Suprapubic skin (tissue), 4 donors: Measurements from ENCODE around the gene SMAD7. TPM values are rescaled to one million over a fixed set of nuclear protein-coding genes. Genes with fewer than 3 reads are reported as not detected.

Source experiments
- DNase-seq, 2 donors: peaks; one replicate each; pipeline ENCODE4 v3.0.0-alpha.2; 2019; ENCODE audit warnings: low spot score in 2 of 2
- H3K27ac ChIP-seq: fragments of 200-600 bp; sonication (generic); one replicate; pipeline ENCODE4 v1.5.1; 2019
- H3K27me3 ChIP-seq: fragments of 200-600 bp; sonication (generic); one replicate; pipeline ENCODE4 v1.5.1; 2019
- H3K36me3 ChIP-seq: fragments of 200-600 bp; sonication (generic); one replicate; pipeline ENCODE4 v1.5.1; 2019
- H3K4me1 ChIP-seq: fragments of 200-600 bp; sonication (generic); one replicate; pipeline ENCODE4 v1.5.1; 2019
- H3K4me3 ChIP-seq: fragments of 200-600 bp; sonication (generic); one replicate; pipeline ENCODE4 v1.5.1; 2019; ENCODE audit warnings: mild to moderate bottlenecking
- H3K9me3 ChIP-seq: fragments of 200-600 bp; sonication (generic); one replicate; pipeline ENCODE4 v1.5.1; 2019
- EP300 ChIP-seq: sonication (generic); formaldehyde crosslinking; IDR thresholded peaks from one replicate; pipeline ENCODE4 v1.6.1; 2017; ENCODE audit warnings: antibody characterized with exemption
- POLR2A ChIP-seq, 2 donors: fragments of 450-650 bp; IDR thresholded peaks; one replicate each; pipeline ENCODE4 v1.6.1; 2017; ENCODE audit warnings: antibody characterized with exemption in 2 of 2, mild to moderate bottlenecking in 2 of 2, moderate library complexity in 2 of 2
- POLR2AphosphoS5 ChIP-seq, 3 donors: sonication (generic); formaldehyde crosslinking; IDR thresholded peaks; one replicate each; pipeline ENCODE4 v1.6.1; 2017; ENCODE audit warnings: antibody characterized with exemption in 3 of 3
- WGBS: methylation state at CpG from one replicate; pipeline ENCODE4 v1.1.5; 2018; 5-methylcytosine and 5-hydroxymethylcytosine counted together
- total RNA-seq, 4 donors: library from RNA; depleted of rRNA; stranded (reverse); fragments of >200 nt; gene quantifications; one replicate each; pipeline ENCODE4 v1.1.0, GENCODE V29; 2016
- TF ChIP-seq, protein P1 (sequence below), 2 donors: fragments of 200-600 bp in 1 of 2; fragments of 450-650 bp in 1 of 2; sonication (generic) in 1 of 2; IDR thresholded peaks; one replicate each; pipeline ENCODE4 v1.5.1; 2016 to 2019; ENCODE audit warnings: antibody characterized with exemption in 2 of 2, mild to moderate bottlenecking in 1 of 2, moderate library complexity in 1 of 2

SMAD7 gene
- total RNA-seq, 4 donors from 2014 or later = 19.7 to 41.6 (median 27.8) TPM

DNA sequence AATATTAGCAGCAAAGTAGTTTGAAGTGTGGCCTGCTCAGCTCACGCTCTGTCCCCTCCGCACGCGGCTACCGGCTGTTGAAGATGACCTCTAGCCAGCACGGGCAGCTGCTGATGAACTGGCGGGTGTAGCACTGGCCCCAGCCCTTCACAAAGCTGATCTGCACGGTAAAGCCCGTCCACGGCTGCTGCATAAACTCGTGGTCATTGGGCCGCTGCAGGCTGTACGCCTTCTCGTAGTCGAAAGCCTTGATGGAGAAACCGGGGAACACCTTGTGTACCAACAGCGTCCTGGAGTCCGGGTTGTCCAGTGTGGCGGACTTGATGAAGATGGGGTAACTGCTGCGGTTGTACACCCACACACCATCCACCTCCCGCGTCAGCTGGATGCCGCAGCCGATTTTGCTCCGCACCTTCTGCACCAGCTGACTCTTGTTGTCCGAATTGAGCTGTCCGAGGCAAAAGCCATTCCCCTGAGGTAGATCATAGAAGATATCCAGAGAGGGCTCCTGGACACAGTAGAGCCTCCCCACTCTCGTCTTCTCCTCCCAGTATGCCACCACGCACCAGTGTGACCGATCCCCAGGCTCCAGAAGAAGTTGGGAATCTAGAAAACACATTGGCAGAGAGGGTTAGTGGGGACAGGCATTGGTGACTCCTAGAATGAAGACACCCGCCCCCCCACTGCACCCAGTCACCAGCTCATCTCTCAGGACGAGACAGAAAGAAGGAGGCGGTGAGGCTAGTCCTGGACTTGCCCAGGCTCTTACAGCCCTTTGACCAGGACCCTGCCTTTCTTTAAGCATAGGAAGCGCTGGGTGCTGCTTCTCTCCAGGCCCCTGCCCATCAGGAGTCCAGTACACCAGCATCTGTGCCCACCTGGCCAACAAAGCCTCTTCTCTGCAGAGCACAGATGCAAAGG, 29.2 kb downstream of the SMAD7 start:
- TF ChIP-seq POLR2A (IDR thresholded peaks at IDR 0.05) (no peak), EP300 (no peak), POLR2AphosphoS5 (IDR thresholded peaks at IDR 0.05) (no peak)
- TF ChIP-seq, protein P1, sequence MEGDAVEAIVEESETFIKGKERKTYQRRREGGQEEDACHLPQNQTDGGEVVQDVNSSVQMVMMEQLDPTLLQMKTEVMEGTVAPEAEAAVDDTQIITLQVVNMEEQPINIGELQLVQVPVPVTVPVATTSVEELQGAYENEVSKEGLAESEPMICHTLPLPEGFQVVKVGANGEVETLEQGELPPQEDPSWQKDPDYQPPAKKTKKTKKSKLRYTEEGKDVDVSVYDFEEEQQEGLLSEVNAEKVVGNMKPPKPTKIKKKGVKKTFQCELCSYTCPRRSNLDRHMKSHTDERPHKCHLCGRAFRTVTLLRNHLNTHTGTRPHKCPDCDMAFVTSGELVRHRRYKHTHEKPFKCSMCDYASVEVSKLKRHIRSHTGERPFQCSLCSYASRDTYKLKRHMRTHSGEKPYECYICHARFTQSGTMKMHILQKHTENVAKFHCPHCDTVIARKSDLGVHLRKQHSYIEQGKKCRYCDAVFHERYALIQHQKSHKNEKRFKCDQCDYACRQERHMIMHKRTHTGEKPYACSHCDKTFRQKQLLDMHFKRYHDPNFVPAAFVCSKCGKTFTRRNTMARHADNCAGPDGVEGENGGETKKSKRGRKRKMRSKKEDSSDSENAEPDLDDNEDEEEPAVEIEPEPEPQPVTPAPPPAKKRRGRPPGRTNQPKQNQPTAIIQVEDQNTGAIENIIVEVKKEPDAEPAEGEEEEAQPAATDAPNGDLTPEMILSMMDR (IDR thresholded peaks at IDR 0.05) = no peak
- H3K4me1 ChIP-seq = peaks cover 37% of the 10 kb centered on the region
- 91% methylated on average over 30 of the region's 34 CpGs for WGBS
- no peaks in the 10 kb centered on the region for H3K27me3 ChIP-seq
- H3K36me3 ChIP-seq = peaks cover 15% of the 10 kb centered on the region
- no peak overlapping the region for H3K27ac ChIP-seq
- no peak overlapping the region for H3K4me3 ChIP-seq
- no peaks in the 10 kb centered on the region for H3K9me3 ChIP-seq
- DNase-seq = peak in 1 of 2 donors; percentile 58

DNA sequence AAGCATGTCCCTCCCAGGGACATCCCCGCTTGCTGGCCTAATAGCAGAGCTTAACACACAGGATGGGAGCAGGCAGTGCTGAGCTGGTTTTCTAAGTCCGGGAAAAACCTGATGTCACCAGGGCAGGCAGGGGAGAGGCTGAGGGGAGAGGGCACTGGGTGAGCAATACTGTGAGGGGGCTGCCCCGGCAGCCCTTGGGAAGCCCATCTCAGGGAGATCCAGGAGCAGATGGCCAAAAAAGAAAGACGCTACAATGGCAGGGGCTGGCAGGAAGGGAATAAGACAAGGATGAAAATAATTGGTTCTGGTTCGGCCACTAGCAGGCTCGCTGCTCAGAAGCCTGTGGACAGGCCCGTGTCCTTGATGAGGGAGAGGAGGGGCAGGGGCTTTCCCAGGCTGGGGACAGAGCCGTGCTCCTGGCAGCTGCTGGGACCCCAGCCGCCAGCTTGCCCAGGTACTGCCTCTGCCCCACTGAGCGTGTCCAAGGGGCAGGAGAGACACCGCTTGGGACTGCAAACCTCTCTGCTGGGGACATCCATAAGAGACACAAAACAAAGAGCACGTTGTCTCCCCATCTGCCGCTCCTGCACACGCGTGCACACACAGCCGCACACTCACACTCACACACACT, 30.2 kb downstream of the SMAD7 start:
- Histone ChIP-seq H3K9me3 (no peaks in the 10 kb centered on the region), H3K27me3 (no peaks in the 10 kb centered on the region), H3K4me1 (peaks cover 37% of the 10 kb centered on the region), H3K27ac (no peak overlapping the region), H3K36me3 (peaks cover 15% of the 10 kb centered on the region), H3K4me3 (no peak overlapping the region)
- TF ChIP-seq EP300 (no peak), POLR2AphosphoS5 (IDR thresholded peaks at IDR 0.05) (no peak), POLR2A (IDR thresholded peaks at IDR 0.05) (no peak)
- TF ChIP-seq, protein P1 (IDR thresholded peaks at IDR 0.05) = no peak
- peak in 1 of 2 donors; percentile 41 for DNase-seq
- WGBS = 89% methylated on average over 16 of the region's 16 CpGs

DNA sequence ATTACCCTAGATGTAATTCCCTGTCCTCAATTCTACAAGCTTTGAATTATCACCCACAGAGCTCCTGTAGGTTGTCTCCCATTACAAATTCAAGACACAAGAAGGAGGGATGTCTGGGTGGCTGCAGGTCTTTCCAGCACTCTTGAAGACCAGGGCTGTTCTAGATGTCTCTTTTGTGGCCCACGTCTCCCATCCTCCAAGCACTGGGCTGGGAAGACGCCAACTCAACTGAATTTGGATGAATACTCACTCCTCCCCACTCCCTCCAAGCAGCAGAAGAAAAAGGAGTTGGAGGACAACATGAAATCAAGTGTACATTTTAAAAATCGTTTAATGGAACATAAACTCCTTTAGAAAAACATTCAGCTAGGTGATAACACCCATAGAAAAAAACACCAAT, 31.2 kb downstream of the SMAD7 start:
- TF ChIP-seq POLR2A (IDR thresholded peaks at IDR 0.05) = no peak
- TF ChIP-seq, protein P1 (IDR thresholded peaks at IDR 0.05) = no peak
- TF ChIP-seq POLR2AphosphoS5 (IDR thresholded peaks at IDR 0.05) = no peak
- no peak for TF ChIP-seq EP300
- no peak overlapping the region for H3K27ac ChIP-seq
- no peaks in the 10 kb centered on the region for H3K27me3 ChIP-seq
- 83% methylated on average over 3 of the region's 3 CpGs for WGBS
- no peak for DNase-seq
- peaks cover 28% of the 10 kb centered on the region for H3K4me1 ChIP-seq
- no peaks in the 10 kb centered on the region for H3K9me3 ChIP-seq
- peaks cover 15% of the 10 kb centered on the region for H3K36me3 ChIP-seq
- H3K4me3 ChIP-seq = no peak overlapping the region

DNA sequence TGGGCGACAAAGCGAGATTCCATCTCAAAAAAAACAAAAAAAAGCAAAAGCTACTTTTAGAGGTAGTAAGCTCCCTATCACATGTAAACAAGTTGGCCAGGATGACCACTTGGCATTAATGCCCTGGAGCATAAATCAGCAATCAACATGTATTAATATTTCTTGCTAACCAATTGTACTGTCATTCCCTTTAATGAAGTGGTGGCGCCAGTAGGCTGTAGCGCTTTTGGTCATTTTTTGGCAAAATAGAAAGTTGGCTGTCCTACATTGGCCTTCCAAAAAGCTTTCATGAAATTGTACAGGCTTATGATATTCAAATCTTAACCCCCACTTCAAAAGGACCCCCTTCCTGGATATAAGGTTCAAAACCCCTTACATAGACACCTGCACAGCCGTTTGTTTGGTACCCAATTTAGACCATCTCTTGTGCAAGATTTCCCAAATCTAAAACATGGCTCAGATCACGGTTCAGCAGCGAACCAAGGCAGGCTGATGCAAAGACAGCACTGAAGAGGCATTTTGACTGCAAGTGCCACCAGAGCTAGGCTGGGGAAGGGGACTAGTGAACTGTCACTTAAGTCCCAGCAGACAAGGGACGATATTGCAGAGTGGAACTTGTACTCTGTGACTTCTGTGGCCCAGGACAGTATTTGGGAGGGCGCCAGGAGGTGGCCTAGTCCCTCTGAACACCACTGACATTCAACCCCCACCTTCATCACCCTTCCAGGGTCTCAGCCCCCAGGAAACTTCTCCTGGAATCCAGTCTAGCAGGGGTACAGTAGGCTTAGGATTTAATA, 31.9 kb downstream of the SMAD7 start:
- no peaks in the 10 kb centered on the region for H3K9me3 ChIP-seq
- no peak overlapping the region for H3K27ac ChIP-seq
- WGBS = 94% methylated on average over 7 of the region's 9 CpGs
- H3K4me1 ChIP-seq = peaks cover 21% of the 10 kb centered on the region
- no peak for DNase-seq
- TF ChIP-seq EP300 (no peak), POLR2AphosphoS5 (IDR thresholded peaks at IDR 0.05) (no peak), POLR2A (IDR thresholded peaks at IDR 0.05) (no peak)
- TF ChIP-seq, protein P1 (IDR thresholded peaks at IDR 0.05) = no peak
- no peak overlapping the region for H3K4me3 ChIP-seq
- no peaks in the 10 kb centered on the region for H3K27me3 ChIP-seq
- peaks cover 15% of the 10 kb centered on the region for H3K36me3 ChIP-seq
